Measurements from ENCODE around the gene SMIM27.

- TF ChIP-seq CTCF (IDR thresholded peaks at IDR 0.05; ENCODE audit: low read depth, low read length) (no peak), EZH2phosphoT487 (IDR thresholded peaks at IDR 0.05; ENCODE audit: low read depth) (no peak)
Measured at GRCh38 chr9:32525709-32526030, 26.5 kb upstream of the SMIM27 start.
